ENCODE measurements around the gene KIAA0040. TPM values are rescaled to one million over a fixed set of nuclear protein-coding genes. Genes with fewer than 3 reads are reported as not detected.

The KIAA0040 gene
- total RNA-seq, 1 experiment from 2014 or later = 5.0 TPM

DNA sequence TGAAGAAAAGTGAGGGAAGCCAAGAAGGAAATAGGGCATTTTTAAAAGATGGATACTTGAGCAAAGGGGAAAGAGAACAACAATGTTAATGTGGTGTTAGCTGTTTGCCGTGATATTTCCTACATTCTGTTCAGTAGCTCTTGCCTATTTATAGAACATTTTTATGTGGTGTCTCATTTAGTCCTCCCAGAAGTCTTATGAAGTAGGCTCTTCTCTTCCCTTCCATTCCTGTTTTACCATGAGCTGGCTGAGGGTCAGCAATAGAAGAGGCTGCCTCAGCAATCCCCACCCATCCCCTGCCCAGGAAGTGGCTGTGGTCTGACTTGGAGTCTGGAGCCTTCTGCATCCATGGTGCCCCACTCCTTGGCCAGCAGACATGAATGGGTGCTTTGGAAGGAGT is 60.1 kb downstream of the KIAA0040 start:
- peaks cover 16% of the 10 kb centered on the region; the same call in 1 of the 2 replicates for H3K4me1 ChIP-seq (ENCODE audit: insufficient read depth, low read length)
- H3K23ac ChIP-seq (ENCODE audit: insufficient read length, low read depth, low read length) = no peak overlapping the region
- H3K79me1 ChIP-seq (ENCODE audit: insufficient read depth, low read depth, low read length, poor library complexity, severe bottlenecking) = no peaks in the 10 kb centered on the region
- H4K20me1 ChIP-seq (ENCODE audit: control insufficient read depth, insufficient read depth, insufficient read length) = no peaks in the 10 kb centered on the region
- H3K27ac Mint-ChIP-seq = peak overlapping the region in 1 of 3 experiments; percentile 72; a peak in 1 of 7 replicates
- H2AFZ ChIP-seq (ENCODE audit: low read length) = no peak overlapping the region
- H3K18ac ChIP-seq (ENCODE audit: insufficient read length, low read depth, low read length) = no peak overlapping the region
- peaks cover 0 to 3% (median 0%) of the 10 kb centered on the region in 3 experiments; a peak in 3 of 7 replicates for H3K36me3 Mint-ChIP-seq (ENCODE audit: insufficient read depth in 1 of 3, low read depth in 3 of 3)
- H4K5ac ChIP-seq (ENCODE audit: insufficient read length, low read depth, low read length) = no peak overlapping the region
- H2AK5ac ChIP-seq (ENCODE audit: insufficient read length, low read length) = no peak overlapping the region
- no peak overlapping the region for H2BK20ac ChIP-seq (ENCODE audit: low read depth, low read length, poor library complexity, severe bottlenecking)
- H3K9ac ChIP-seq (ENCODE audit: extremely low read depth, insufficient read length, low read length) = no peak overlapping the region
- H3K14ac ChIP-seq (ENCODE audit: insufficient read depth, low read length) = no peak overlapping the region
- no CpG with 5 or more reads among the region's 1 CpG for WGBS (ENCODE audit: extremely low coverage, insufficient read length, low lambda C conversion rate)
- H3K27me3 ChIP-seq (ENCODE audit: insufficient read depth, low read length) = 0 out of 2 replicates have a peak, but pooled peaks cover 2% of the 10 kb centered on the region
- no peak overlapping the region for H3K4ac ChIP-seq (ENCODE audit: low read depth, low read length)
- no peak for DNase-seq
- H3K4me3 Mint-ChIP-seq = no peak overlapping the region
- no peak overlapping the region for H4K91ac ChIP-seq (ENCODE audit: insufficient read length, low read depth, low read length)
- peaks cover 3% of the 10 kb centered on the region for H3K27me3 Mint-ChIP-seq (ENCODE audit: low read depth)
- H3K23me2 ChIP-seq (ENCODE audit: insufficient read length, low read depth, low read length, poor library complexity, severe bottlenecking) = no peaks in the 10 kb centered on the region
- TF ChIP-seq CTCF (conservative IDR thresholded peaks at IDR 0.05) = no peak
- no peaks in the 10 kb centered on the region for H3K9me3 ChIP-seq (ENCODE audit: control insufficient read depth, low read depth, low read length)
- H4K8ac ChIP-seq (replicated peaks; ENCODE audit: insufficient read length, low read depth, low read length) = no peak overlapping the region
- no peak overlapping the region for H3K27ac ChIP-seq (ENCODE audit: insufficient read length, low read depth, low read length)
- peaks cover 39 to 43% of the 10 kb centered on the region in 2 experiments for H3K4me1 Mint-ChIP-seq
- H3K79me2 ChIP-seq (ENCODE audit: insufficient read depth, low read length) = no peaks in the 10 kb centered on the region
- H3T11ph ChIP-seq (ENCODE audit: low read length) = no peak overlapping the region
- H2BK15ac ChIP-seq (ENCODE audit: low read depth, low read length) = no peak overlapping the region
- no peak overlapping the region for H2BK120ac ChIP-seq (ENCODE audit: low read depth, low read length, poor library complexity, severe bottlenecking)
- H3K4me2 ChIP-seq (ENCODE audit: insufficient read depth, insufficient read length, low read length) = no peak overlapping the region
- H3K9me3 Mint-ChIP-seq = peaks cover 0 to 2% of the 10 kb centered on the region in 2 experiments; a peak in 2 of 5 replicates
- no peak overlapping the region for H2BK5ac ChIP-seq (ENCODE audit: insufficient read length, low read length)
- no peak overlapping the region for H2BK12ac ChIP-seq (ENCODE audit: insufficient read length, low read depth, low read length)
- no peak overlapping the region for H3K56ac ChIP-seq (ENCODE audit: insufficient read length, low read depth, low read length)

Data from H9 (cell line).